Measurements from ENCODE around the gene USP2.

DNA sequence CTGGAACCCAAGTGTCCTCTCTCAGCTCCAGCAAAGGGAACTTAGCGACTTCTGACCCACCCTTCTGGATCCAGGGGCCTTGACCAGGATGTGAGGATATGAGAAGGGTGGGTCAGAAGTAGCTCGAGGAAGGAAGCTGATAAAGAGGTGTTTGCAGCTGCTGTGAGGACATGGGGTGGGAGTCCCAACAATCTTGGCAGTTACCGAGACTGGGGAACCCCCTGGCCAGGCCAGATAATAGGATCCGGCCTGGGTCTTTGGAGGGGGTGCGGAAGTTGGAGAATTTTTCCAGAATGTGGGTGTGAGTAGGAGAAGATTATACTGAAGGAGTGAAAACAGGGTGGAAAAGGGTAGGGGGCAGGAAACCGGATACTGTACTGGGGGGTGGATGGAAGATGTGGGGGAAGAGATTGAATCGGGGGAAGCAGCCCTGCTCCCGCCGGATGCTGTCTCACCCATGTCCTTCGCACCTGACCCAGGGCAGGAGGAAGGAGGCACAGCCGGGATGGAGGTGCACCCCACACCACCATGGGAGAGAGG is 61.7 kb downstream of the USP2 start:
- no peak for TF ChIP-seq POLR2A (IDR thresholded peaks at IDR 0.05; ENCODE audit: low read depth, low read length)
- no peak for TF ChIP-seq POLR2AphosphoS5 (IDR thresholded peaks at IDR 0.05; ENCODE audit: low read depth, low read length)

Measured in GM12891 (cell line).